T1000 (cell line): Measurements from ENCODE around the gene FBXO34.

Experiments
- DNase-seq: peaks from one replicate; lab custom pipeline; 2025; ENCODE audit warnings: mixed read lengths; lab: John Stamatoyannopoulos, UW

Gene FBXO34

GRCh38 chr14:55383541-55384140 is 112.4 kb downstream of the FBXO34 start:
- no peak for DNase-seq

GRCh38 chr14:55384536-55384935 is 113.3 kb downstream of the FBXO34 start:
- DNase-seq = no peak

- no peak for DNase-seq
Observed at GRCh38 chr14:55386037-55386808, 115.0 kb downstream of the FBXO34 start.

- DNase-seq = no peak
Observed at GRCh38 chr14:55387121-55387520, 115.9 kb downstream of the FBXO34 start.

- DNase-seq = no peak
Observed at GRCh38 chr14:55388160-55388559, 116.9 kb downstream of the FBXO34 start.

- DNase-seq = no peak
Observed at GRCh38 chr14:55389330-55389729, 118.1 kb downstream of the FBXO34 start.

GRCh38 chr14:55398679-55399078 is 127.5 kb downstream of the FBXO34 start:
- DNase-seq = peak; percentile 31

GRCh38 chr14:55399183-55399582 is 128.0 kb downstream of the FBXO34 start:
- no peak for DNase-seq

GRCh38 chr14:55399852-55400251 is 128.6 kb downstream of the FBXO34 start:
- DNase-seq = no peak

- no peak for DNase-seq
Observed at GRCh38 chr14:55401751-55402150, 130.5 kb downstream of the FBXO34 start.
